Umbilical cord (tissue), 2 donors: ENCODE data around the gene ADGB. TPM values are rescaled to one million over a fixed set of nuclear protein-coding genes. Genes with fewer than 3 reads are reported as not detected.

Experiments
- DNase-seq: peaks from one replicate; pipeline ENCODE4 v3.0.0-alpha.2; 2015; ENCODE audit warnings: low spot score
- total RNA-seq: library from RNA; depleted of rRNA; stranded (reverse); fragments of >200 nt; gene quantifications from one replicate; pipeline ENCODE4 v1.2.3, GENCODE V29; 2014; ENCODE audit warnings: low replicate concordance; ENCODE audit not compliant: insufficient read depth

ADGB gene
- total RNA-seq, 1 donor from 2014 or later = 0.48 TPM

DNA sequence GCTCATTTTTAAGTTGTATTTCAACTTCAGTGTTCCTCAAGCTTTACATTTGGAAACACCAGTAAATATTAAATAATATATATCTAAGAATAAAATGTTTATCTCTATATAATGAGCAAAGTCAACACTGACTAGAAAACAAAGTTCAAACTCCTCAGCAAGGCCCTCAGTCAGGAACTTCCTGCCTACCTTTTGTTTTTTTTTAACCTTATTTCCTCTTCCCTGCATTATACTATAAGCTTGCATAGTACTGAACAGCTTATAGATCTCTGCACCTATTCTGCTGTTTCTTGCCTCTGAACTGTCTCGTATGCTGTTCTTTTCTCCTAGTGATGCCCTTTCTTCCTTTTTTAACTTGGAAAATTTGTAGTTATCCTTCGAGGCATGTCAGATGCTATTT lies 29.6 kb downstream of the ADGB start:
- DNase-seq = no peak

GRCh38 chr6:146634022-146634421 lies 35.2 kb downstream of the ADGB start:
- no peak for DNase-seq

DNA sequence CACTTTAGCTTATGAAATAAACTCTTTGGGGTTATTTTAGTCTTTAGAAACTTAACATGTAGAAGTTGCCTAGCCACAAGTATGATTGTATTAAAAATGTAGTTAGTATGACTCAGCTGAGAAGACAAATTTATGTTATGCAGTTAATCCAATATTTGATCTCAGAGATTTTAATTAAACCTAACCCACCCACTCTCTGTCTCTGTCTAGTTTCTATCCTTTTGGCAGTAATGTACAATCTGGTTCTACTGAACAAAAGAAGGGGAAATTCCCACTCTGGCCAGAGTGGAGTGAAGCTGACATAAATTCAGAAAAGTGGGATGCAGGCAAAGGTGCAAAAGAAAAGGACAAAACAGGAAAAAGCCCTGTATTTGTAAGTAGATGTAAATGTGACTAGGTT lies 36.4 kb downstream of the ADGB start:
- DNase-seq = peak; percentile 59

- DNase-seq = no peak
These were observed 37.7 kb downstream of the ADGB start for GRCh38 chr6:146636481-146636880.

DNA sequence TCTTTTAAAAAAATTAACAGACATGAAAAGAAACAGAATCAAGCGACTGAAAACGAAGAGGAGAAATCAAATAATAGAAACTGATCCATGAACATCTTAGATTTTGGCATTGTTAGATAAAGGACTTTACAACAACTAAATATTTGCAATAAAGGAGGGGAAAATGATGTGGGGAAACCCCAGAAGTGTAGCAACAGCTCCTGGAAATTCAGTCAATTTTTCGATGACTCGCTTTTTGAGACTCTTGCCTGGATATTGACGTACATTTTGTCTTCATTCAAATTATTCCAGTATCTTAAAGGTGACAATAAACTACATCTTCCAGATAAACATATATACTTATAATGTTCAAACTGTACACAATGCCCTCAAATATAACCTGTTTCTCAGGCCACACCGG lies 44.1 kb downstream of the ADGB start:
- DNase-seq = no peak

GRCh38 chr6:146650799-146651481 lies 52.2 kb downstream of the ADGB start:
- peak; percentile 27 for DNase-seq

- peak; percentile 35 for DNase-seq
These were observed 52.7 kb downstream of the ADGB start for GRCh38 chr6:146651482-146651863.

DNA sequence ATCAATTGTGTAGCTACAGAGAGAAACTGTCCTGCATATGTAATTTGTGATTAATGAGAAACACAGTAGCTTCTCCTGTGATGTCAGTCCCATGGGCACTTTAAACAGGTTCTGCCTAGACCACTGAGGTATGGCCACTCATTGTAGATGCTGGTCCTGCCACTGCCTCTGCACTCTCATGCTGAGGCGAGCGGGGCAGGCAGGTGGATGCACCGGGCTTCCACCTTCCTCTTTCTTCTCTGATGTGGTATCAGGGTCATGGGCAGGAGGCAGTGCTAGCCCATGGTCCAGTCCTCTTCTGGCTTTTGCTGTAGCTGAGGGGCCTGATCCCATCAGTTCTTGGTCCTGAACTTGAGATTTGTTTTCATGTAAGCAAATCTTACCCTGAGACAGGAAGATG lies 58.7 kb downstream of the ADGB start:
- DNase-seq = no peak

DNA sequence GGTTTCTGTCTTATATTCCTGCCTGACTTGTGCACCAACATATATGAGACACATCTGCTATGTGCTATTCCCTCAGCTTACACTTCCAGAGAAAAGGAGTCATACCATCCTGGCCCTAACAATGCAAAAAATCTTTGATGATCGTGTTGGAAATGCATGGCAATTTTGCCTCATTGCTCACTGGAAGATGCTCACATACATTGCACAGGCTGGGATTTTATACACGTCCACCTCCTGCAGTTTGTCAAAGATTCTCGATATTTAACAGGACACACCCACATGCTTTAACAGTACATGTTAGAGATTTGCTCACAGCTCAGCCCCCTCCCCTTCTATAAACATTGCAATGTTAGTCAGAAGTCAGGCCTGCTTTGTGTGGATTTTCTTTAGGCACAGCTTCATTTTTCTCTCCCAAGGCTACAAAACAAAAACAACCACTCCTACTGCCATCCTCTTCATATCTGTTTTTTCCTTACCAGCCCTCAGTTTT lies 66.1 kb downstream of the ADGB start:
- DNase-seq = peak; percentile 84

- no peak for DNase-seq
These were observed 68.1 kb downstream of the ADGB start for GRCh38 chr6:146666909-146667308.

DNA sequence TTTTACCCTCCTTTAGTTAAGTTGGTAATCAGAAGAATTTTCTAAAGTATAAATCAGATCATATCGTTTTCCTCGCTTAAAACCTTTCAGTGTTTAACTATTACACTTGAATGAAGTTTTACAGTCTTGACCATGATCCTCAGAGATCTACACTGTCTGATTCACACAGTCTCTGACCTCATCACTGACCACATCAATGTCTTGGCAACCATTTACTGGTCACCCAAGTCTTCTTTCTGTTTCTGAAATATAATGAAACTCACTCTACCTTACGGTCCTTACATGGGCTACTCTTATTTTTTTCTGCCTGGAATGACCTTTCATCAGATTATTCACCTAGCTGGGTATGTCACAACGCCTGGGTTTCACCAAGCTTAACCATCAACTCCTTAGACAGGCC lies 71.4 kb downstream of the ADGB start:
- no peak for DNase-seq

DNA sequence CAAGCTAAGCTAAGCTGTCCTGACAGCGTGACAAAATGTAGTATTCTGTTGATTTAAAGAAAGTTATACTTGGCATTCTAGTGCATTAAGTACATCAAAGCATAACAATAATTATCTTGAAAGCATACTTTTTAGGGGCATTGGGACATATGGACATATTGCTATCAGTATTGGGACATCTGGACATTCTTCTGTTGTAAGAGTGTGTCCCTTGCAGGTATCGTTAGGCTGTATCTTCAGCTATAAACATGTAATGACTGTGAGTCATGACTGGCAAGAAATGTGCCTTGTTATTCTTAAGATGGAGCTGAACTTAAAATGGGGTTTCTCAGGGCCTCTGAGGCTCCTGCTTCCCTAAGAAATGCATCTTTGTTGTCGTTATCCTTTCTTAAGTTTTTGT lies 74.3 kb downstream of the ADGB start:
- DNase-seq = no peak

- DNase-seq = no peak
These were observed 80.6 kb downstream of the ADGB start for GRCh38 chr6:146679386-146679785.

GRCh38 chr6:146682919-146683318 lies 84.1 kb downstream of the ADGB start:
- DNase-seq = no peak

DNA sequence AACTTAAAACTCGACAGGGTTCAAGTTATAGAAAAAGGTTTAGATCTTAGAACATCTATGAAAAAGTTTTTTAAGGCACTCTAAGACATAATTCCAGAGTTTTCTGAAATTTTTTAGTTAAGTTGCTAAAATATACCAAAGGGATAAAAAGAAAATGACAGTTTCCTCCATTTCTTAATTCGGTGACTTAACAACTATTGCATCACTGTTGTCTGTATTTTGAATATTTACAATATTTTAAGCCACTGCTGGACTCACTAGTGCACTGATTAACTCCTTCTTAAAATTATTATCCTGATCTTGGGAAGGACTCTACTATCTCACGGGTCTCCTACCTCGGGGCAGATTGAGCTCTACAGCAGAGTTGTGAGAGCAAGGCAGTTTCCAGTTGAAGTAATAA lies 91.0 kb downstream of the ADGB start:
- no peak for DNase-seq

DNA sequence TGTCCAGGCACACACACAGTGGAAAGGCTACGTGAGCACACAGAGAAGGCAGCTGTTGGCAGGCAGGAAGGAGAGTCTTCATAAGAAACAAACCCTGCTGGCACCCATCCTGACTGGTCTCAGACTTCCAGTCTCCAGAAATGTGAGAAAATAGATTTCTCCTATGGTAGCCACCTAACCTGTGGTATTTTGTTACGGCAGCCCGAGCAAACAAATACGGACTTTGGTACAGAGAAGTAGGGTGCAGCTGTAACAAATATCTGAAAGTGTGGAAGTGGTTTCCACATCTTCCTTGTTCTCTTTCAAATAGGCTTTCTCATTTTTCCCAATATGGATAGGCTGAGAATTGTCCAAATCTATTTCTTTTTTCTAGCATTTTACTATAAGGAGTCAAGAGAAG lies 94.6 kb downstream of the ADGB start:
- DNase-seq = no peak

DNA sequence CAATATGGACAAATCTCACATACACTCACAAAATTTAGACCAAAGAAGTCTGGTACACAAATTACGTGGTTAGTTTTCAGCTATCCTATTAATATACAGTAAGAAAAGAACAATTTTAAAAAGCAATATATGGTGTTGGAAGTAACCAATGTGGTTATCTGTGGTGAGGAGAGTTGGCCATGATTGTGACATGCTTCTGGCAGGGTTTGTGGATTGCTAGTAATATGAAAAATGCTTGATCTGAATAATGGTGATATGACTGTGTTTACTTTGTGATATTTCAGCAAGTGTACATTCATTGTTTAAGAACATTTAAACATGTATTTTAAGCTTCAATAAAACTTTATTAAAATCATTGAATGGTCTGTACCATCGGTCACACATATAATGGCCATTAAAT lies 99.1 kb downstream of the ADGB start:
- no peak for DNase-seq

DNA sequence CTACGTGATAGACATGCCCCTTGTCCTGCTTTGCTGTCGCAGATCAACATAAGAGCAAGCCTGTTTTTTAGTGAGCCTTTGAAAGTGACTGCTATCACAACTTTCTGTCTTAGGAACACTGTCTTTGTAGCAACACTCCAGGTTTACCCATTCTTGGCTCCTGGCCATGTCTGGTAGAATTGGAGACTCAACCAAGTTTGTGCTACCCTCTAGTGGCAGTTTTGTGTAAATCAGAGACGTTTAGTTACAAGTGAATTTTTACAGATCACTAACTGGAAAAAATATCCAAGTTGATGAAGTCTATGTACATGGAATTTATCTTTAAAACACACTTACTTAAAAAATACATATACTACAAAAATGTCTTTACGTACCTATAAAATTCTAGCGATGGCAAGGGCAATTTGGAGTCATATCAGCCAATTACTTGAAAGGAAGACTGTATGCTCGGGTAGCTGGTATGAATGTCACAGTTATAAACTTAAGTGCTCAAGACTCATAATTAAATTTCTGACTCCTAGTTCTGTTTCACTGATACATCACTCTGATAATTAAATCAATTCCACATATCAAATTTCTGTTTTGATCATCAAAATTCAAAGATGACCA lies 101.4 kb downstream of the ADGB start:
- peak; percentile 91 for DNase-seq

GRCh38 chr6:146701632-146702031 lies 102.9 kb downstream of the ADGB start:
- DNase-seq = no peak

DNA sequence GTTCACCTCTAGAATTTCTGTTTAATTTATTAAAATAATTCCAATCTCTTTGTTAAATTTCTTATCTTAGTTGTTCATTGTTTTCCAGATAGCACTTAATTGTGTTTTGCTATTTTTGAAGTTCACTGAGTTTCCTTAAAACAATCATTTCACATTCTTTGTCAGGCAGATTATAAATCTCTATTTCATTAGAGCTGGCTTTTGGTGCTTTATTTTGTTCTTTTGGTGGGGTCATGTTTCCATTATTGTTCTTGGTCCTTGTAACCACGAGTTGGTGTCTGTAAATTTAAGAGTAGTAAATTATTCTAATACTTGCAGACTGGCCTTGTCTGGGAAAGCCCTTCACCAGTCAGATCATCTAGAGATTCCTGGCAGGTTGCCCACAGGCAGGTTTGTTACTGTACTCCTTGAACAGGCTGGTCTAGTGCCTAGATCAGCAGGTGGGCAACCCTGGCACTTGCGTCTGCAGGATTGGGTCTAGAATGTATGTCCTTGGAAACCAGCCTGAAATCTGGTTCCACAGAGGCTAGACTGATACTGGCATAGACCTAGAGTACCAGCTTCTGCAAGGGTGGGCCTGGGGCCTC lies 110.4 kb downstream of the ADGB start:
- no peak for DNase-seq

DNA sequence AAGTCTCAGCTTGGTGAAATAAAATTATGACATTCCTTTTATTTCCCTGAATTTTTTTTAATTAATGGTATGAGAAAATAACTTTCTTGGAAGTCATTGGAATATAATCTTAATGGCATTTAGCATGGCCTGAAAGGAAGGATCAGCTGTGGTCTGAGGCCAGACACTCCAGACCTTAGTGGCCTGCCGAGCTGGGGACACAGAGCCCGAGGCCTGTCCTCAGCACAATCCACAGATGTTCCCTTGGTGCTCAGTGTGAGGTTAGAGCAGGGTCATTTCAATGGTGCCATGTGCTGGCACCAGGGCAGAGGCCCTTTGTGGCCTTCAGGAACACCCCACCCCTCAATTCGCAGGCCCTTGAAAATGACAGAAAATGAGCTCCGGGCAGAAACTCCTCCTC lies 120.6 kb downstream of the ADGB start:
- DNase-seq = no peak

DNA sequence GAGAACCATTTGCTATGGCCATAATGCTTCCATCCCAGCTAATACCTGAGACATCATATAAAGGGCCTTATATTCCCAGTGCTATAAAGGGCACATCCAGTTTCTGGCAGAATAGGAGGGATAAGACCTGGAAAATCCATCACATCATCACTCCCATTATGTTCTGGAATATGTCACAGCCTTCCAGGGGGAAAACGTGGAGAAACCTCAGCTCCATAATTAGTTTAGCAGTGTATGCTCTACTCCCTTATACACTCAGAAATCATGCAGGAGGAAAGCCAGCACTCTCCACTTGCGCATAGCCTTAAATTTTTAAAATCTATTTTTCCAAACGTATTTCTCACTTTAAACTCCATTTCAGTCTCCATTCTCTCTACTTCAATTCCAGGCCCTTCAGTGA lies 140.9 kb downstream of the ADGB start:
- no peak for DNase-seq

- no peak for DNase-seq
These were observed 142.8 kb downstream of the ADGB start for GRCh38 chr6:146741609-146742008.
